ENCODE measurements around the gene ZDHHC14. TPM values are rescaled to one million over a fixed set of nuclear protein-coding genes. Genes with fewer than 3 reads are reported as not detected.
A peak's percentile ranks its signal among the peaks of the same experiment; 100 is the strongest.

ZDHHC14 gene
- total RNA-seq, 3 donors from 2014 or later = 9.1 to 10.5 (median 10.0) TPM

GRCh38 chr6:157609556-157609955 is 228.6 kb downstream of the ZDHHC14 start:
- TF ChIP-seq CTCF (IDR thresholded peaks at IDR 0.05) = no peak
- no peak for ATAC-seq
- peaks cover 9% of the 10 kb centered on the region for H3K4me1 ChIP-seq (ENCODE audit: low read depth)
- DNase-seq = no peak
- no peaks in the 10 kb centered on the region for H3K36me3 ChIP-seq (ENCODE audit: low read depth)
- no peaks in the 10 kb centered on the region for H3K9me3 ChIP-seq
- H3K4me3 ChIP-seq = no peak overlapping the region
- intact Hi-C loops (cut with DNase I, micrococcal nuclease) = no loop called here

GRCh38 chr6:157610451-157610999 is 229.5 kb downstream of the ZDHHC14 start:
- TF ChIP-seq CTCF (IDR thresholded peaks at IDR 0.05) = no peak
- Histone ChIP-seq H3K9me3 (no peaks in the 10 kb centered on the region), H3K36me3 (ENCODE audit: low read depth) (no peaks in the 10 kb centered on the region), H3K4me1 (ENCODE audit: low read depth) (peaks cover 18% of the 10 kb centered on the region), H3K4me3 (no peak overlapping the region)
- DNase-seq (no peak), ATAC-seq (no peak)
- intact Hi-C loops (cut with DNase I, micrococcal nuclease) = no loop called here

- ATAC-seq = no peak
- TF ChIP-seq CTCF (IDR thresholded peaks at IDR 0.05) = no peak
These were observed 230.4 kb downstream of the ZDHHC14 start for GRCh38 chr6:157611406-157611805.

GRCh38 chr6:157613011-157613522 is 232.1 kb downstream of the ZDHHC14 start:
- ATAC-seq (peak; percentile 64), DNase-seq (no peak)
- H3K9me3 ChIP-seq = no peaks in the 10 kb centered on the region

More at GRCh38 chr6:157611406-157611805, 230.4 kb downstream of the ZDHHC14 start:
- H3K9me3 ChIP-seq = no peaks in the 10 kb centered on the region
- H3K36me3 ChIP-seq (ENCODE audit: low read depth) = no peaks in the 10 kb centered on the region
- intact Hi-C loops (cut with DNase I, micrococcal nuclease) = no loop called here
- H3K4me3 ChIP-seq = no peak overlapping the region
- no peak for DNase-seq
- peaks cover 21% of the 10 kb centered on the region for H3K4me1 ChIP-seq (ENCODE audit: low read depth)

GRCh38 chr6:157614026-157614568 is 233.1 kb downstream of the ZDHHC14 start:
- TF ChIP-seq CTCF (IDR thresholded peaks at IDR 0.05) = no peak
- peaks cover 21% of the 10 kb centered on the region for H3K4me1 ChIP-seq (ENCODE audit: low read depth)
- no peak overlapping the region for H3K4me3 ChIP-seq
- ATAC-seq (peak; percentile 84), DNase-seq (peak in 2 of 3 donors; percentile 50 to 51)
- intact Hi-C loops (cut with DNase I, micrococcal nuclease) = no loop called here
- no peaks in the 10 kb centered on the region for H3K9me3 ChIP-seq
- no peaks in the 10 kb centered on the region for H3K36me3 ChIP-seq (ENCODE audit: low read depth)

More at GRCh38 chr6:157613011-157613522, 232.1 kb downstream of the ZDHHC14 start:
- Histone ChIP-seq H3K4me3 (no peak overlapping the region), H3K36me3 (ENCODE audit: low read depth) (no peaks in the 10 kb centered on the region), H3K4me1 (ENCODE audit: low read depth) (peaks cover 21% of the 10 kb centered on the region)
- TF ChIP-seq CTCF (IDR thresholded peaks at IDR 0.05) = no peak
- intact Hi-C loops (cut with DNase I, micrococcal nuclease) = no loop called here
